ENCODE measurements around the gene PARK7. TPM values are rescaled to one million over a fixed set of nuclear protein-coding genes. Genes with fewer than 3 reads are reported as not detected.

The PARK7 gene
- total RNA-seq, 3 donors from 2014 or later, result 401 to 466 (median 411) TPM

- ATAC-seq (peak; percentile 76 to 77), DNase-seq (peak; percentile 15)
- Mint-ChIP-seq H3K36me3 (ENCODE audit: insufficient read depth) (peaks cover 2% of the 10 kb centered on the region), H3K9me3 (no peaks in the 10 kb centered on the region), H3K4me3 (no peak overlapping the region), H3K27me3 (ENCODE audit: low read depth) (peaks cover 19% of the 10 kb centered on the region), H3K4me1 (ENCODE audit: low read depth) (no peaks in the 10 kb centered on the region)
These were observed 53.7 kb downstream of the PARK7 start for GRCh38 chr1:8015036-8015808.

- H3K36me3 Mint-ChIP-seq (ENCODE audit: insufficient read depth), result peaks cover 2% of the 10 kb centered on the region
- no peak overlapping the region for H3K4me3 Mint-ChIP-seq
- ATAC-seq (no peak), DNase-seq (no peak)
- H3K4me1 Mint-ChIP-seq (ENCODE audit: low read depth), result no peaks in the 10 kb centered on the region
- no peaks in the 10 kb centered on the region for H3K9me3 Mint-ChIP-seq
- peaks cover 19% of the 10 kb centered on the region for H3K27me3 Mint-ChIP-seq (ENCODE audit: low read depth)
These were observed 54.3 kb downstream of the PARK7 start for GRCh38 chr1:8015809-8016165.

GRCh38 chr1:8016210-8016894 lies 54.8 kb downstream of the PARK7 start:
- ATAC-seq, result no peak
- Mint-ChIP-seq H3K36me3 (ENCODE audit: insufficient read depth) (peaks cover 2% of the 10 kb centered on the region), H3K4me1 (ENCODE audit: low read depth) (no peaks in the 10 kb centered on the region), H3K27me3 (ENCODE audit: low read depth) (peaks cover 20% of the 10 kb centered on the region), H3K4me3 (no peak overlapping the region), H3K9me3 (no peaks in the 10 kb centered on the region)
- DNase-seq, result no peak

GRCh38 chr1:8016895-8017241 lies 55.4 kb downstream of the PARK7 start:
- Mint-ChIP-seq H3K27me3 (ENCODE audit: low read depth) (peaks cover 20% of the 10 kb centered on the region), H3K4me1 (ENCODE audit: low read depth) (no peaks in the 10 kb centered on the region), H3K9me3 (no peaks in the 10 kb centered on the region), H3K36me3 (ENCODE audit: insufficient read depth) (peaks cover 2% of the 10 kb centered on the region), H3K4me3 (no peak overlapping the region)
- DNase-seq, result no peak
- no peak for ATAC-seq

GRCh38 chr1:8017495-8018197 lies 56.1 kb downstream of the PARK7 start:
- Mint-ChIP-seq H3K36me3 (ENCODE audit: insufficient read depth) (peaks cover 2% of the 10 kb centered on the region), H3K4me1 (ENCODE audit: low read depth) (no peaks in the 10 kb centered on the region), H3K27me3 (ENCODE audit: low read depth) (peaks cover 22% of the 10 kb centered on the region), H3K9me3 (no peaks in the 10 kb centered on the region), H3K4me3 (no peak overlapping the region)
- ATAC-seq (no peak), DNase-seq (no peak)

- DNase-seq (no peak), ATAC-seq (no peak)
- Mint-ChIP-seq H3K36me3 (ENCODE audit: insufficient read depth) (no peaks in the 10 kb centered on the region), H3K27me3 (ENCODE audit: low read depth) (peaks cover 25% of the 10 kb centered on the region), H3K9me3 (no peaks in the 10 kb centered on the region), H3K4me3 (no peak overlapping the region), H3K4me1 (ENCODE audit: low read depth) (no peaks in the 10 kb centered on the region)
These were observed 57.1 kb downstream of the PARK7 start for GRCh38 chr1:8018492-8019228.

GRCh38 chr1:8019229-8019620 lies 57.7 kb downstream of the PARK7 start:
- Mint-ChIP-seq H3K27me3 (ENCODE audit: low read depth) (peaks cover 29% of the 10 kb centered on the region), H3K36me3 (ENCODE audit: insufficient read depth) (no peaks in the 10 kb centered on the region), H3K9me3 (no peaks in the 10 kb centered on the region), H3K4me1 (ENCODE audit: low read depth) (no peaks in the 10 kb centered on the region), H3K4me3 (no peak overlapping the region)
- ATAC-seq, result no peak
- no peak for DNase-seq

GRCh38 chr1:8020032-8020431 lies 58.5 kb downstream of the PARK7 start:
- no peak for ATAC-seq

GRCh38 chr1:8021676-8022266 lies 60.3 kb downstream of the PARK7 start:
- H3K4me1 Mint-ChIP-seq (ENCODE audit: low read depth), result peaks cover 8% of the 10 kb centered on the region
- no peak overlapping the region for H3K4me3 Mint-ChIP-seq
- H3K36me3 Mint-ChIP-seq (ENCODE audit: insufficient read depth), result no peaks in the 10 kb centered on the region
- H3K27me3 Mint-ChIP-seq (ENCODE audit: low read depth), result peaks cover 29% of the 10 kb centered on the region
- H3K9me3 Mint-ChIP-seq, result no peaks in the 10 kb centered on the region
- ATAC-seq (no peak), DNase-seq (no peak)

More at GRCh38 chr1:8020032-8020431, 58.5 kb downstream of the PARK7 start:
- H3K27me3 Mint-ChIP-seq (ENCODE audit: low read depth), result peaks cover 30% of the 10 kb centered on the region
- H3K36me3 Mint-ChIP-seq (ENCODE audit: insufficient read depth), result no peaks in the 10 kb centered on the region
- DNase-seq, result no peak
- H3K4me3 Mint-ChIP-seq, result no peak overlapping the region
- peaks cover under 1% of the 10 kb centered on the region for H3K4me1 Mint-ChIP-seq (ENCODE audit: low read depth)
- no peaks in the 10 kb centered on the region for H3K9me3 Mint-ChIP-seq

- peaks cover 9% of the 10 kb centered on the region for H3K4me1 Mint-ChIP-seq (ENCODE audit: low read depth)
- H3K27me3 Mint-ChIP-seq (ENCODE audit: low read depth), result peaks cover 23% of the 10 kb centered on the region
- no peak for ATAC-seq
- DNase-seq, result no peak
- no peaks in the 10 kb centered on the region for H3K9me3 Mint-ChIP-seq
- no peak overlapping the region for H3K4me3 Mint-ChIP-seq
- H3K36me3 Mint-ChIP-seq (ENCODE audit: insufficient read depth), result no peaks in the 10 kb centered on the region
These were observed 61.1 kb downstream of the PARK7 start for GRCh38 chr1:8022395-8023286.

- DNase-seq (no peak), ATAC-seq (no peak)
- no peaks in the 10 kb centered on the region for H3K9me3 Mint-ChIP-seq
- peaks cover 21% of the 10 kb centered on the region for H3K27me3 Mint-ChIP-seq (ENCODE audit: low read depth)
- H3K36me3 Mint-ChIP-seq (ENCODE audit: insufficient read depth), result no peaks in the 10 kb centered on the region
- H3K4me1 Mint-ChIP-seq (ENCODE audit: low read depth), result peaks cover 9% of the 10 kb centered on the region
- no peak overlapping the region for H3K4me3 Mint-ChIP-seq
These were observed 61.9 kb downstream of the PARK7 start for GRCh38 chr1:8023287-8023994.

- Mint-ChIP-seq H3K4me3 (no peak overlapping the region), H3K36me3 (ENCODE audit: insufficient read depth) (no peaks in the 10 kb centered on the region), H3K4me1 (ENCODE audit: low read depth) (peaks cover 9% of the 10 kb centered on the region), H3K27me3 (ENCODE audit: low read depth) (peaks cover 19% of the 10 kb centered on the region), H3K9me3 (no peaks in the 10 kb centered on the region)
- DNase-seq, result no peak
- ATAC-seq, result no peak
These were observed 62.4 kb downstream of the PARK7 start for GRCh38 chr1:8023995-8024313.

GRCh38 chr1:8024329-8024728 lies 62.8 kb downstream of the PARK7 start:
- Mint-ChIP-seq H3K27me3 (ENCODE audit: low read depth) (peaks cover 16% of the 10 kb centered on the region), H3K4me1 (ENCODE audit: low read depth) (peaks cover 9% of the 10 kb centered on the region), H3K4me3 (no peak overlapping the region), H3K9me3 (no peaks in the 10 kb centered on the region), H3K36me3 (ENCODE audit: insufficient read depth) (no peaks in the 10 kb centered on the region)
- DNase-seq (no peak), ATAC-seq (no peak)
